SH-SY5Y (cell line): ENCODE measurements around the gene POLA2.
A peak's percentile ranks its signal among the peaks of the same experiment; 100 is the strongest.

Experiments used
- GATA2 ChIP-seq: IDR thresholded peaks from 2 replicates; pipeline ENCODE4 v1.6.1; 2011; ENCODE audit warnings: mild to moderate bottlenecking, low read depth, low read length
- GATA3 ChIP-seq: IDR thresholded peaks from 2 replicates; pipeline ENCODE4 v1.6.1; 2011; ENCODE audit warnings: low read depth, mild to moderate bottlenecking, low read length, moderate library complexity

POLA2 gene

GRCh38 chr11:65321076-65321475 lies 59.3 kb downstream of the POLA2 start:
- TF ChIP-seq GATA2 (no peak), GATA3 (no peak)

DNA sequence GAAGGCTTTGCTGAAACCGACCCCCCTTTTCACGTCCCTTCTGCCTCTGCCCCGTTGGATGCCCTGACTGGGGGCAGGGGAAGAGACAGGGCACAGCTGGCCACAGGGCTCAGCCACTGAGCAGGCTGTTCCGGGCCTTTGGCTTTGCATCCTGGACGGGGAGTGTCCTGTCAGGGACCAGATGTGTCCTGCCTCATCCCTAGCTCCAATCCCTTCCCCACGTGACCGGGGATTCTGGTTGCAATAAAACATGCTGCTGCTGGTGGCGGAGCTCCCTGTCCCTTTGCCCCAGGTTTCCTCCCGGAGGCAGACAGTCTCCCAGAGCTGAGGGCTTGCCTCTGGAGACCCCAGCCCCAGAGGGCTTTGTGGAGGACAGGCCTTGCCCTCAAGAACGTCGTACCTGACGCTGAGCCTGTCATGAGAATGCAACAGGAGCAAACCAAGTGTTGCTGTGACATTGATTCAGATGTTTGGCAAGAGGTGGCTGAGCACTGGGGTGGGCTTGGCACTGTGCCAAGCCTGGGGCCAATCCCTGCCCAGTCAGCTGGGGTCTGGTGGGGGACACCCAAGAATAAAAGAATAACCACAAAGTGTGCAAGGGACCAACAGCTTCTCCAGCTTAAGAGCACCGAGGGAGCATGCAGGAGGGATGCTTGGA lies 60.2 kb downstream of the POLA2 start:
- no peak for TF ChIP-seq GATA3
- TF ChIP-seq GATA2, result no peak

- TF ChIP-seq GATA2 (no peak), GATA3 (no peak)
These were observed 62.1 kb downstream of the POLA2 start for GRCh38 chr11:65323813-65324212.

- no peak for TF ChIP-seq GATA2
- no peak for TF ChIP-seq GATA3
These were observed 63.7 kb downstream of the POLA2 start for GRCh38 chr11:65325435-65325834.

DNA sequence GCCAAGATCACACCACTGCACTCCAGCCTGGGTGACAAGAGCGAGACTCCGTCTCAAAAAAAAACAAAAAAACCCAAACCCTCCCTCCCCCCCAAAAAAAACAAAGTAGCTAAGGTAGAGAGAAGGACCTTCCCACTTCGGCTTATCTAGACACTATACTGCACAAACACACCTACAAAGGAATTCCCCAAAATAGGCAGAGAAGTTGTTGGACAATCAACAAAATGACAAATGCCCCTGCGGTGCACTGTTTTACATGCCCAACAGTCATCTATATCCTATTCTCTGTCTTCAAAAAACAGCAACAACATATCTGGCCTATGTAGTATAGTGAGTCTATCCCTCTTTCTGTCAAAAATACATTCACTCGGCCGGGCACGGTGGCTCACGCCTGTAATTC lies 65.3 kb downstream of the POLA2 start:
- no peak for TF ChIP-seq GATA3
- TF ChIP-seq GATA2, result no peak

GRCh38 chr11:65329478-65329877 lies 67.7 kb downstream of the POLA2 start:
- TF ChIP-seq GATA3, result no peak; the same call in 1 of the 2 replicates
- peak; percentile 32; the same call in 1 of the 2 replicates for TF ChIP-seq GATA2

DNA sequence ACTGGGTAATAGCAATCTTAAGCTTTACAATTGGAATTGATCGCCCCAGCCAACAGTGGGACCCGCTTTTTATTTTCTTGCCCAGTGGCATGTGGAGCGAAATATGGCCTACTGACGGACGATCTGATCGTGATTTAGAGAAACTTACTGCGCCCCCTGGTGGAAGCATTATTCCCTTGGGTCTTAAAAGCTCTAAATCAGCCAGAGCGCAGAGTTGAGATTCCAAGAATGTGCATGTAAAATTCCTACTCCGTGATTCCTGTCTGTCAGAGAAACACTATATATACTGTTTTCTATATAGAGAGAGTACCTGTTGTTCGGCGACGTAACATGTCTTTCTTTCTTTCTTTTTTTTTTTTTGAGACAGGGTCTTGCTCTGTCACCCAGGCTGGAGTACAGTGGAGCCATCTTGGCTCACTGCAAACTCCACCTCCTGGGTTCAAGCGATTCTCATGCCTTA lies 68.2 kb downstream of the POLA2 start:
- TF ChIP-seq GATA3, result no peak
- no peak; the same call in 1 of the 2 replicates for TF ChIP-seq GATA2

DNA sequence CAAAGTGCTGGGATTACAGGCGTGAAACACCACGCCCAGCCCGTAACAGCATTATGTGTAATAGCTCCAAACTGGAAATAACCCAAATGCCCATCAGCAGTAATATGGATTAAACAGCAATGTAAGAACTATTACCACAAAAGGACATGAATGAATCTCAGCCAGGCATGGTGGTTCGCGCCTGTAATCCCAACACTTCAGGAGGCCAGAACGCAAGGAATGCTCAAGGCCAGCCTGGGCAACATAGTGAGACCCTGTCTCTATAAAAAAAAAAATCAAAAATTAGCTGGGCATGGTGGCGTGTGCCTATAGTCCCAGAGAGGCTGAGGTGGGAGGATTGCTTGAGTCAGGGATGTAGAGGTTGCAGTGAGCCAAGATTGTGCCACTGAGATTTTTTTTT lies 68.8 kb downstream of the POLA2 start:
- TF ChIP-seq GATA3, result no peak
- no peak for TF ChIP-seq GATA2

- TF ChIP-seq GATA2 (no peak), GATA3 (no peak)
These were observed 73.0 kb downstream of the POLA2 start for GRCh38 chr11:65334696-65335295.

- TF ChIP-seq GATA3 (no peak), GATA2 (no peak)
These were observed 76.9 kb downstream of the POLA2 start for GRCh38 chr11:65338676-65339075.

DNA sequence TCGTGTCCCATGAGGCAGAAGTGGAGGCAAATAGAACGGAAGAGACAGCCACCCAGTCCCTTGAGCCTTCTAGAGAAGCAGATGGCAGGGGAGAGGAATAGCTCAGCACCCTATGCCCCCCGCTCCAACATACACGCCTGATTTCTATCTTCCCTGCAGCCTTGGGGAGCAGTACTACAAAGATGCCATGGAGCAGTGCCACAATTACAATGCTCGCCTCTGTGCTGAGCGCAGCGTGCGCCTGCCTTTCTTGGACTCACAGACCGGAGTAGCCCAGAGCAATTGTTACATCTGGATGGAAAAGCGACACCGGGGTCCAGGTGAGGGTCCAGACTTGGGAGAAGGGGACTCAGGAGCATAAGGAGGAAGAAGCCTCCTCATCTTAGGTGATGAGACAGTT lies 78.5 kb downstream of the POLA2 start:
- TF ChIP-seq GATA3 (no peak), GATA2 (no peak)

- TF ChIP-seq GATA3, result no peak
- TF ChIP-seq GATA2, result no peak
These were observed 80.1 kb downstream of the POLA2 start for GRCh38 chr11:65341856-65342255.
